Forelimb muscle (tissue), 1 donor: ENCODE results near the gene NR1I2. TPM values are rescaled to one million over a fixed set of nuclear protein-coding genes. Genes with fewer than 3 reads are reported as not detected.
A peak's percentile ranks its signal among the peaks of the same experiment; 100 is the strongest.

ENCODE experiments used
- DNase-seq: peaks from one replicate; pipeline ENCODE4 v3.0.0-alpha.2; 2013; ENCODE audit warnings: low read depth
- polyA plus RNA-seq: library from polyadenylated mRNA; unstranded; fragments of 120-200 nt; gene quantifications from one replicate; pipeline ENCODE4 v1.2.1, GENCODE V29; 2013; ENCODE audit not compliant: insufficient read length

NR1I2 gene
- 0.33 TPM for polyA plus RNA-seq

- no peak for DNase-seq
Measured at GRCh38 chr3:119781330-119782198, at the start of gene NR1I2. Gene NR1I2 (plus strand): TSS chr3:119782101.

GRCh38 chr3:119733812-119734211, 48.1 kb upstream of the NR1I2 start:
- DNase-seq: no peak

- no peak for DNase-seq
Measured at GRCh38 chr3:119738741-119739140, 43.2 kb upstream of the NR1I2 start.

GRCh38 chr3:119741657-119742590, 40.0 kb upstream of the NR1I2 start:
- DNase-seq: peak; percentile 6

- no peak for DNase-seq
Measured at GRCh38 chr3:119743921-119744320, 38.0 kb upstream of the NR1I2 start.

- no peak for DNase-seq
Measured at GRCh38 chr3:119745942-119746341, 36.0 kb upstream of the NR1I2 start.

GRCh38 chr3:119746423-119746822, 35.5 kb upstream of the NR1I2 start:
- no peak for DNase-seq

GRCh38 chr3:119747357-119747756, 34.5 kb upstream of the NR1I2 start:
- DNase-seq: no peak

- no peak for DNase-seq
Measured at GRCh38 chr3:119748991-119749390, 32.9 kb upstream of the NR1I2 start.

- DNase-seq: no peak
Measured at GRCh38 chr3:119751423-119751822, 30.5 kb upstream of the NR1I2 start.

- no peak for DNase-seq
Measured at GRCh38 chr3:119759962-119760361, 21.9 kb upstream of the NR1I2 start.

GRCh38 chr3:119762876-119763275, 19.0 kb upstream of the NR1I2 start:
- no peak for DNase-seq

- DNase-seq: no peak
Measured at GRCh38 chr3:119763466-119763865, 18.4 kb upstream of the NR1I2 start.

- DNase-seq: no peak
Measured at GRCh38 chr3:119765239-119765638, 16.7 kb upstream of the NR1I2 start.

- DNase-seq: no peak
Measured at GRCh38 chr3:119767936-119768601, 13.8 kb upstream of the NR1I2 start.

- DNase-seq: no peak
Measured at GRCh38 chr3:119768668-119769393, 13.1 kb upstream of the NR1I2 start.

GRCh38 chr3:119769394-119770149, 12.3 kb upstream of the NR1I2 start:
- no peak for DNase-seq

GRCh38 chr3:119774444-119774843, 7.5 kb upstream of the NR1I2 start:
- peak; percentile 8 for DNase-seq

GRCh38 chr3:119776304-119776703, 5.6 kb upstream of the NR1I2 start:
- no peak for DNase-seq

GRCh38 chr3:119778176-119778575, 3.7 kb upstream of the NR1I2 start:
- DNase-seq: no peak

GRCh38 chr3:119778811-119779210, 3.1 kb upstream of the NR1I2 start:
- no peak for DNase-seq
